Activated CD8-positive, alpha-beta memory T cell treated with anti-CD3 and anti-CD28 coated beads, Interleukin-2, amount 50 U/mL, for 24 hours (primary cell): ENCODE results near the gene EQTN.
"Not testable (repeated sequence)": the region's sequence is repeated elsewhere in the genome, so short reads cannot be mapped to it uniquely, and the experiment has no call there.

Experiments
- DNase-seq: peaks from one replicate; pipeline ENCODE4 v3.0.0-alpha.2; 2020; ENCODE audit errors: extremely low read depth

Gene EQTN

GRCh38 chr9:27293996-27294395 is 3.0 kb downstream of the EQTN start:
- DNase-seq = no peak

GRCh38 chr9:27292659-27293405 is 4.1 kb downstream of the EQTN start:
- no peak for DNase-seq

- no peak for DNase-seq
These were observed 5.7 kb downstream of the EQTN start for GRCh38 chr9:27291292-27291691.

- no peak for DNase-seq
These were observed 14.7 kb downstream of the EQTN start for GRCh38 chr9:27282269-27282668.

- no peak for DNase-seq
These were observed 16.1 kb downstream of the EQTN start for GRCh38 chr9:27280860-27281259.

- no peak for DNase-seq
These were observed 16.7 kb downstream of the EQTN start for GRCh38 chr9:27280249-27280648.

- no peak for DNase-seq
These were observed 17.3 kb downstream of the EQTN start for GRCh38 chr9:27279611-27280010.

- DNase-seq = no peak
These were observed 18.6 kb downstream of the EQTN start for GRCh38 chr9:27278374-27278773.

- no peak for DNase-seq
These were observed 20.5 kb downstream of the EQTN start for GRCh38 chr9:27276193-27277030.

GRCh38 chr9:27273186-27273585 is 23.8 kb downstream of the EQTN start:
- DNase-seq = no peak

GRCh38 chr9:27272103-27272502 is 24.8 kb downstream of the EQTN start:
- no peak for DNase-seq

- no peak for DNase-seq
These were observed 35.3 kb downstream of the EQTN start for GRCh38 chr9:27261517-27262211.

GRCh38 chr9:27260789-27261516 is 36.0 kb downstream of the EQTN start:
- DNase-seq = no peak

GRCh38 chr9:27258662-27259061 is 38.3 kb downstream of the EQTN start:
- DNase-seq = no peak

- DNase-seq = no peak
These were observed 48.2 kb downstream of the EQTN start for GRCh38 chr9:27248702-27249101.

GRCh38 chr9:27247756-27248155 is 49.2 kb downstream of the EQTN start:
- no peak for DNase-seq

GRCh38 chr9:27239648-27240047 is 57.3 kb downstream of the EQTN start:
- DNase-seq = not testable (repeated sequence)
